GM21619 (cell line): ENCODE measurements around the gene MED26.
A peak's percentile ranks its signal among the peaks of the same experiment; 100 is the strongest.

Source experiments
- ATAC-seq: cut with Tn5 transposase; IDR thresholded peaks from one replicate; pipeline ENCODE4 v1.9.1; 2021; ENCODE audit not compliant: unreplicated experiment

MED26 gene

GRCh38 chr19:16618248-16618647, 9.8 kb downstream of the MED26 start:
- ATAC-seq = no peak

GRCh38 chr19:16615808-16616207, 12.2 kb downstream of the MED26 start:
- ATAC-seq = no peak

DNA sequence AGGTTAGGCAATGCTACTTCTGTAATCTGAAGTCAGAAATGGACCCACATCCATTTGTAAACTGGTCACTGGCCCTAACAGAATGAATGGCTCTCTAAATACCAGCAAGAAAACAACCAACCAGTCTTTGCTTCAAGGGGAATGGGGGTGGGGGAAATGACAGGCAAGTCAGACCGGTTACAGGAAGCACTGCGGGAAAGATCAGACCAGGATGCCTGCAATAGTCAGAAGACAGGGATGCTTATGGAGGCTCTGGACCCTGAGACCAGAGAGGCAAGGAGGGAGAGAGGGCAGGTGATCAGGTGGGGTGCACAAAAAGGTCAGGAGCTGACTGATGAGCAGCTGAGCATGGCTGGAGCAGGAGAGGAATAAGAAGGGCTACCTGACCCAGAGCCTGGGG, 13.1 kb downstream of the MED26 start:
- ATAC-seq = no peak

- no peak for ATAC-seq
These were observed 14.2 kb downstream of the MED26 start for GRCh38 chr19:16613841-16614240.

DNA sequence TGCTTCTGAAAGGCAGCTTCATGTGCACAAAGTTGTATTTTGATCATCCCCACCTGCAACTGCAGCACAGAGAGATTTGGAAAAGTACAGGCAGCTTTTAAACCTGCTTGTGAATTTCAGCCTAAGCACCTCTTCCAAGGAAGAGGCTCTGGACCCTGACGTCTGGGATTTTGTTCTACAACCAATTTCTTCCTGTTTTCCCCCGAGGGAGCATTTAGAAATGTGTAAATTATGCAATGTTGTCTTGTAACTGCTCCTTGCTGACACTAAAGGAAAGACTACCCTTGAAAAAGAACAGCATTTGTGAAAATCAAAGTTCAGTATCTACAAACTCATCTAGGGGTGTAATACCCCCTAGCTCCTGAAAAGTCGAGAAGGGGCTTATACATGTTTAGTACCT, 15.4 kb downstream of the MED26 start:
- no peak for ATAC-seq

GRCh38 chr19:16611121-16611520, 16.9 kb downstream of the MED26 start:
- no peak for ATAC-seq

- ATAC-seq = no peak
These were observed 18.3 kb downstream of the MED26 start for GRCh38 chr19:16609511-16610200.

- ATAC-seq = no peak
These were observed 19.7 kb downstream of the MED26 start for GRCh38 chr19:16608290-16608739.

DNA sequence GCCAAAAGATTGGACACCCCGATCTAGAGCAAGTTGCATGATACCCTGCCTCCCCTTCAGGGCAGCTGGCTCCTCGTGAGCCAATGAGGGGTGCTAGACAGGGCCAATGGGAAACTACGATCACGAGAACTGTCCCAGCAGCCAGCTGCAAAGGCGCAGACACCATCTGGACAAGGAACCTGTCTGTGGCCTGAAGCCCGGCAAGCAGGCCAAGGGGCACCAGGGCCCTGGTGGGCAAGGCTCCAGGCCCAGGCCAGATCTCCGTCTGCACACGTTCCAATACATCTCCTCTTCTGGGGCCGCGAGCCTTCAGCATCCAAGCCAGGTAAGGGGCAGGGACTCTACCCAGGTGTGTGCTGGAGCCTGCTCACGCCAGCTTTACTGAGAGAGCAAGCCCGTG, 20.2 kb downstream of the MED26 start:
- no peak for ATAC-seq

DNA sequence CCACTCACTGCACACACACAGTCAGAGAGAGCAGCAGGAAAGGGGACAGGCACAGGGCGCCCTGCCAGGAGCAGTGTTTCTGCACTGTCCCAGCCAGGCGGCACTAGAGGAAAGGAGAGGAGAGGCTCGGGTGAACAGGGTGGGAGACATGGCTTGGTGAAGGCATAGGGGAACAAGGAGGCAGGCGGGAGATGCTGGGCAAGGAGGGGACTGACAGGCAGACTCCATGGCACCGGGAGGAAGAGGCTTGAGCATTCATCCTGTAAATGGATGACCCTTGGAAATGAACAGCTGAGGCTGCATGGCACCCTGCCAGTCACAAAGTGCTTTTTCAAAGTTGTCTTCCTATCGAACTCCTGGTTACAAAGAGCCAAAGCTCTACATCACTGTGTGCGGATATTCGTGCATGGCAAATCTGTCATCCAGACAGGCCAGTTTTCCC, 22.4 kb downstream of the MED26 start:
- no peak for ATAC-seq

GRCh38 chr19:16605115-16605514, 22.9 kb downstream of the MED26 start:
- no peak for ATAC-seq

DNA sequence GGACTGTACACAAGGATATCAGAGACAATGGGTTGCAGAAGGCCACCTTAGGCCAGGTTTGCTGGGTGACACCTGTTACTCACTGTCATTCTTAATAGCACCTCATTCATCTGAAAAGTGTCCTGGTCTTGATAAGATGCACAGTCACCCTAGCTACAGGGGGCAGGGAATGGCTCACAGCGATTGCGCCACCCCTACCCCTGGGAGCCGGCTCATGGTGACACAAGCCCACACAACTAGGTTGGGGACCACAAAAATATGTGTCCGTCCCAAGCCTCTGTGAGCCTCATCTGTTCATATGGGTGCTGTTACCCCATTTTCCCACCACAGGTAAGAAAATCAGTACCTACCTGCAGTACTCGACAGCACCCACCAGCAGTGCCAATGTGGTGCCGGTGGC, 23.4 kb downstream of the MED26 start:
- ATAC-seq = no peak

- ATAC-seq = no peak
These were observed 24.9 kb downstream of the MED26 start for GRCh38 chr19:16603090-16603489.

GRCh38 chr19:16601378-16602052, 26.5 kb downstream of the MED26 start:
- ATAC-seq = no peak

- no peak for ATAC-seq
These were observed 27.2 kb downstream of the MED26 start for GRCh38 chr19:16600824-16601223.

DNA sequence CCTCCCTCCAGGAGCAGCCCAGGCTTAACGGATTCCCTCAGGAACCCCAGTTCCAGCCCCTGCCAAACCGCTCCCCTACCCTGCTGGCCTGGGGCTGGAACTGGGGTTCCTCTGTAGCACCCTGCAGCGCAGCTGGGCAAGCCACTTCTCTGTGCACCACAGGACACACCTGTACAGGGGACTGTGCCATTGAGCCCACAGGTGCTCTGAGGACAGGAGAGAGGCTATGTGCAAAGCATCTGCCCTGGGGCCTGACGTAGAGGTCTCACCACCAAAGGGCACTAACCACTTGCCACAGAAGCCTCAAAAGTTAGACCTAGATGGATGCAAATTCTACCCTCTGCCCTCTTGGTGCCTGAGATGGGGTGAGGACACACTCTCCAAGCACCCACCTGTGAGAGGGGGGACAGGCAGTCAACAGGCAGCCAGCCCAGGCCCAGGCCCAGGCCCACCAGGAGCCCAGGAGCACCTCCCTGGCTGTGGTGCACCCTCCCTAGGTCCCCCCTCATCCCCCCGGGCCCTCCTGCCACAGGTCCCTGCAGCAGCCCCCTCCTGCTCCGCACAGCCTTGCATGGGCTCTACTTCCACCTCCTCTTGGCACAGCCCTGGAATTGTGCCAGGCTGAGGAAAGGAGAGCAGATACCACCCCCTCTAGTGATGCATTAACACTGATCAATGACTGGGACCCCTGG, 28.2 kb downstream of the MED26 start:
- ATAC-seq = no peak

DNA sequence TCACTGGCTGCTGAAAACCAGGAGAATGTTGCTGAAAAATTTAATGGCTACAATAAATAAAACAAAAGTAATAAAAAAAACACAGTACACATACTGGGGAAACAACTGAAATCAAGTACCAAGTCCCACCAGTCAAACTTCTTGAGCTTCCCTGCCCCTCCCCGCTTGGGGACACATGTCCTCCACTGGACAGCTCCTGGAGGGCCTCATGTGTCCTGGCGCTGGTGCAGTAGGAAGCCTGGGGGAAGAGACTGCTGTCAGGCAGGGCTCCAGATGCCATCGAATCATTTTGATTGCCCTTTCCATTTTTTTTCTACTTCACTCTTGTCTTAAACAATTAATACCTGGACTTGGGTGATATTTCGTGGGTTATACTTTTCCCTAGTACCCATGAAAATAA, 29.2 kb downstream of the MED26 start:
- no peak for ATAC-seq

GRCh38 chr19:16596399-16596798, 31.6 kb downstream of the MED26 start:
- no peak for ATAC-seq

GRCh38 chr19:16595097-16595496, 32.9 kb downstream of the MED26 start:
- no peak for ATAC-seq

- peak; percentile 8 for ATAC-seq
These were observed 33.3 kb downstream of the MED26 start for GRCh38 chr19:16594681-16595091.

GRCh38 chr19:16594131-16594586, 33.8 kb downstream of the MED26 start:
- ATAC-seq = peak; percentile 51

DNA sequence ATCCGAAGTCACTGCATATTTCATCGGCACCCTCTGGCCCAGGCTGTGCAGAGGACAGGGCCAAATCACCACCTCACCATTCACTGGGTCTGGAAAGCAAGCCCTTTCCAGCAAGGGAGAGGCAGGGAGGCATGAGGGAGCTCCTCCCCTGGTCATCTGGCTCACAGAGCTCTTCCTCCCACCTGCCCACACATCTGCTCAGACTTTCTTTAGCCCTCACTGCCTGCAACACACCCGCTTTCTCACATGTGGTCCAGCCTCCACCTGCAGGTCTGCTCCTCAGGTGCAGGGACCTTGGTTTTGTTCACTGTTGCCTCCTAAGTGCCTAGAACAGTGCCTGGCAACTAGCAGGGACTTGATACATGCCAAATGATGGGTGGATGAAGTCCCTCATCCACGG, 34.8 kb downstream of the MED26 start:
- ATAC-seq = no peak
